K562 (cell line): ENCODE data around the gene PRRC2A. TPM values are rescaled to one million over a fixed set of nuclear protein-coding genes. Genes with fewer than 3 reads are reported as not detected.

Source experiments
- ATAC-seq: fragments of 200-7000 bp; cut with Tn5 transposase; 3 replicates; pipeline ENCODE4 v1.9.1; 2020; ENCODE audit warnings: moderate library complexity
- BruUV-seq: library from RNA; stranded (reverse); fragments of 400-500 nt; replicated peaks from 2 replicates; lab custom pipeline; 2021; lab: Mats Ljungman, UMichigan
- CTCF ChIA-PET: fragments of 300-600 bp; formaldehyde crosslinking; extraction: SDS; loops from one replicate; lab custom pipeline; 2021; ENCODE audit warnings: low intra/inter-chr PET ratio; lab: Yijun Ruan, JAX
- POLR2A ChIA-PET: fragments of 300-600, 350-650 bp; sonication (Branson Sonifier 250); formaldehyde crosslinking; extraction: SDS; loops from one replicate; lab custom pipeline; 2021; ENCODE audit warnings: antibody characterized with exemption, inconsistent platforms; lab: Yijun Ruan, JAX
- DNase-seq, 4 experiments: peaks; one replicate each; pipeline versions ENCODE4 v3.0.0 to v3.0.0-alpha.2; 2011 to 2018; ENCODE audit warnings: low spot score in 3 of 4, mixed read lengths in 3 of 4; ENCODE audit errors: extremely low read depth in 1 of 4
- FAIRE-seq: peaks from 2 replicates; lab custom pipeline; 2011; peaks lifted over from hg19 to GRCh38; lab: Jason Lieb, UNC
- H2AFZ ChIP-seq: 2 replicates; pipeline ENCODE4 v1.6.0; 2011; ENCODE audit warnings: low read depth, low read length, control low read depth, inconsistent platforms
- H3K27ac ChIP-seq: fragments of 200-600 bp; 3 replicates; pipeline ENCODE4 v1.8.0; 2011; ENCODE audit warnings: low read depth, mild to moderate bottlenecking, control low read depth, inconsistent platforms, low read length, moderate library complexity, mixed read lengths; ENCODE audit errors: extremely low read depth
- H3K27me3 ChIP-seq, 2 experiments: fragments of 300-600 bp in 1 of 2; 2 replicates in 1 of 2; 3 replicates in 1 of 2; pipeline versions ENCODE4 v1.6.0 to v1.8.0; 2011; ENCODE audit warnings: inconsistent platforms in 2 of 2, low read length in 2 of 2, mild to moderate bottlenecking in 1 of 2, mixed read lengths in 1 of 2, moderate library complexity in 1 of 2; ENCODE audit not compliant: control insufficient read depth in 2 of 2, insufficient read depth in 2 of 2
- H3K36me3 ChIP-seq: fragments of 300-600 bp; 3 replicates; pipeline ENCODE4 v1.8.0; 2011; ENCODE audit warnings: mild to moderate bottlenecking, low read length, inconsistent platforms; ENCODE audit not compliant: control insufficient read depth, insufficient read depth
- H3K4me1 ChIP-seq, 2 experiments: fragments of 200-600 bp in 1 of 2; replicated peaks in 1 of 2; 2 replicates in 1 of 2; 3 replicates in 1 of 2; pipeline versions ENCODE4 v1.5.1 to v1.8.0; 2011; ENCODE audit warnings: inconsistent platforms in 2 of 2, low read length in 2 of 2, mild to moderate bottlenecking in 1 of 2, mixed read lengths in 1 of 2, moderate library complexity in 1 of 2; ENCODE audit not compliant: control insufficient read depth in 2 of 2, insufficient read depth in 2 of 2
- H3K4me2 ChIP-seq: 2 replicates; pipeline ENCODE4 v1.6.1; 2011; ENCODE audit warnings: low read length, control low read depth, inconsistent platforms, mixed read lengths; ENCODE audit not compliant: insufficient read depth
- H3K4me3 ChIP-seq: fragments of 200-600 bp; sonication (generic), shearing (Covaris generic); 2 replicates; pipeline ENCODE4 v1.5.1; 2016; ENCODE audit warnings: control low read depth, inconsistent platforms
- H3K79me2 ChIP-seq: fragments of 200-600 bp; 3 replicates; pipeline ENCODE4 v1.8.0; 2011; ENCODE audit warnings: low read length, inconsistent platforms; ENCODE audit not compliant: control insufficient read depth, insufficient read depth
- H3K9ac ChIP-seq, 2 experiments: 2 replicates each; pipeline versions ENCODE4 v1.6.0 to v1.6.1; 2011; ENCODE audit warnings: low read depth in 2 of 2, low read length in 2 of 2, control low read depth in 1 of 2, inconsistent platforms in 1 of 2, mild to moderate bottlenecking in 1 of 2, mixed read lengths in 1 of 2; ENCODE audit not compliant: insufficient read depth in 1 of 2
- H3K9me1 ChIP-seq: one replicate; pipeline ENCODE4 v1.6.0; 2011; ENCODE audit warnings: inconsistent platforms, mild to moderate bottlenecking, low read length, moderate library complexity; ENCODE audit not compliant: control insufficient read depth, insufficient read depth
- H3K9me3 ChIP-seq: replicated peaks from 2 replicates; pipeline ENCODE4 v1.5.1; 2011; ENCODE audit warnings: low read depth, low read length, inconsistent platforms; ENCODE audit not compliant: control insufficient read depth, insufficient read depth
- H4K20me1 ChIP-seq: replicated peaks from 2 replicates; pipeline ENCODE4 v1.6.1; 2011; ENCODE audit warnings: low read length, inconsistent platforms, mixed read lengths; ENCODE audit not compliant: control insufficient read depth, insufficient read depth
- ARID4B ChIP-seq: sonication (generic); formaldehyde crosslinking; IDR thresholded peaks from 2 replicates; pipeline ENCODE4 v1.8.0; 2022; ENCODE audit warnings: mild to moderate bottlenecking, missing genetic modification reagents
- CREB1 ChIP-seq, 2 experiments: sonication (generic) in 1 of 2; formaldehyde crosslinking in 1 of 2; IDR thresholded peaks; 2 replicates each; pipeline versions ENCODE4 v1.6.1 to v1.8.0; 2012 to 2022; ENCODE audit warnings: inconsistent platforms in 1 of 2, mild to moderate bottlenecking in 1 of 2, missing genetic modification reagents in 1 of 2, moderate library complexity in 1 of 2
- KLF6 ChIP-seq: fragments of 250-450 bp; sonication (Bioruptor Pico); IDR thresholded peaks from 2 replicates; pipeline ENCODE4 v1.4.0; 2020; ENCODE audit warnings: mild to moderate bottlenecking, moderate library complexity, borderline replicate concordance
- MECOM ChIP-seq: fragments of 250-450 bp; sonication (Bioruptor Pico); IDR thresholded peaks from 2 replicates; pipeline ENCODE4 v1.8.0; 2022; ENCODE audit warnings: inconsistent platforms
- SMAD3 ChIP-seq: fragments of 450-650 bp; formaldehyde crosslinking; conservative IDR thresholded peaks from 2 replicates; pipeline ENCODE4 v1.4.0; 2020; ENCODE audit warnings: mild to moderate bottlenecking
- SREBF2 ChIP-seq: sonication (generic); formaldehyde crosslinking; IDR thresholded peaks from 2 replicates; pipeline ENCODE4 v1.4.0; 2020; ENCODE audit warnings: mild to moderate bottlenecking, missing genetic modification reagents
- U2AF2 ChIP-seq: fragments of 200-400 bp; formaldehyde crosslinking; optimal IDR thresholded peaks from 2 replicates; pipeline ENCODE3; 2017; ENCODE audit warnings: low read depth, mild to moderate bottlenecking, low read length
- ZFP30 ChIP-seq: fragments of 250-450 bp; sonication (Bioruptor Pico); IDR thresholded peaks from 2 replicates; pipeline ENCODE4 v1.8.0; 2022; ENCODE audit warnings: moderate library complexity, mild to moderate bottlenecking, inconsistent platforms, borderline replicate concordance
- ZFP91 ChIP-seq: sonication (generic); formaldehyde crosslinking; IDR thresholded peaks from 2 replicates; pipeline ENCODE4 v1.8.0; 2022; ENCODE audit warnings: mild to moderate bottlenecking, missing genetic modification reagents
- WGBS: fragments of 100-300 bp; shearing (Covaris generic); methylation state at CpG from one replicate; pipeline ENCODE4 v1.1.6; 2016; ENCODE audit warnings: low coverage, mixed read lengths; ENCODE audit not compliant: insufficient coverage; ENCODE audit errors: missing lambda C conversion rate; 5-methylcytosine and 5-hydroxymethylcytosine counted together
- in situ Hi-C: fragments of 300-500 bp; cut with MboI; formaldehyde crosslinking; loops from 4 replicates; pipeline ENCODE4 v1.15.0; 2018; ENCODE audit warnings: inconsistent platforms, mixed read lengths
- intact Hi-C: fragments of 100-400 bp; cut with micrococcal nuclease; formaldehyde crosslinking; loops from 2 replicates; pipeline ENCODE4 v1.14.2; 2022
- polyA plus RNA-seq, 8 experiments: library from polyadenylated mRNA; depleted of rRNA in 4 of 8; stranded (reverse) in 5 of 8; unstranded in 3 of 8; fragments of >200 nt; fragmentation: Nextera tagmentation in 2 of 8; fragmentation: Illumina TruSeq in 1 of 8; extraction: Ambion mirVana in 2 of 8; extraction: Trizol in 1 of 8; gene quantifications; 2 replicates each; pipeline versions ENCODE4 v1.2.1 to v1.2.3, GENCODE V29; 2011 to 2014; ENCODE audit warnings: inconsistent platforms in 1 of 8, missing spikeins in 1 of 8
- total RNA-seq, 7 experiments: library from RNA; depleted of rRNA in 6 of 7; stranded (reverse); fragments of >200 nt in 6 of 7; fragmentation: Illumina TruSeq in 2 of 7; extraction: Trizol in 2 of 7; gene quantifications; 2 replicates each; pipeline versions ENCODE4 v1.2.1 to v1.2.3, GENCODE V29; 2011 to 2021; ENCODE audit warnings: low replicate concordance in 1 of 7
- TF ChIP-seq, protein P1 (sequence below): fragments of 250-450 bp; sonication (Bioruptor Pico); IDR thresholded peaks from 2 replicates; pipeline ENCODE4 v1.8.0; 2022; ENCODE audit warnings: inconsistent platforms, mild to moderate bottlenecking, moderate library complexity, borderline replicate concordance

Gene PRRC2A
- total and polyA plus RNA-seq, 9 of the 15 experiments (the other 6 are each of a cell fraction or from before 2014, with no cell fraction given) = 1.0 to 332 (median 63.0) TPM

DNA sequence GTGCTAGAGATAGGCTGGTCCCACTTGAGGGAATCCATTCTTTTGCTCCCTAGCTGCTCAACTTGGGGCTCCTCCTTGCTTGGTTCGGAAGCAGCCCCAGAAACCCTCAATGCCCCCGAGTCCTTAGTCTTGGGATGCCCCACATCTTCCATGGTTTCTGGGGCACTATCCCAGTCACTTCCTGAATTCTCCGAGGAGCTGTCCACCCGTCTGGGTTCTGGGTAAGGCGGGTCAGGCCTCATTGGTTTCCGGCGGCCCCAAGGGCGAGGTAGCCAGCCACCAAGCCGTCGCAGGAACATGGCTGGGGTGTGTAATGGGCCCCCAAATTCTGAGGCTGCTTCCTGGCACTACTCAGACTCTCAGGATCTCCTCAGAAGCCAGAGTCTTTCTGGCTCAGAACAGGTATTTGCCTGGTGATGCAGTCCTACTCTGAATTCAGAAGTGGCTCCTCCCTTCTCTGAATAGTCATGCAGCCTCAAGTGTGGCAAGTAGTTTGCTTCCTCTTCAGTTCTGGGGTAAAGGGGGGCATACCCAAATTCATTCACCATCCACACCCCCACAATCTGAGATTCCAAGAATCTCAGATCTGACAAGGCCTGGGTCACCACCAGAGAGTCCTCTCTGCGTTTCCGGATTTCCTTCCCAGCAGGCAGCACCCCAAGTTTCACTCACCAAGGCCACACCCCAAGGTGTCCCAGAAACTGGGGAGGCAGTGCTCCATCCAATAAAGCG is 39.3 kb downstream of the PRRC2A start:
- 2% methylated on average over 13 of the region's 13 CpGs for WGBS
- DNase-seq (peak in 2 of 4 experiments; percentile 59 to 69), ATAC-seq (peak; percentile 13), FAIRE-seq (peak; percentile 15)
- Histone ChIP-seq H3K27ac (peak overlapping the region; percentile 80), H3K9me1 (no peaks in the 10 kb centered on the region), H3K79me2 (peaks cover 82% of the 10 kb centered on the region), H3K9me3 (no peaks in the 10 kb centered on the region), H3K4me2 (peak overlapping the region; percentile 98), H3K4me1 (peaks cover 47 to 65% of the 10 kb centered on the region in 2 experiments), H3K9ac (peak overlapping the region; percentile 80 to 93), H2AFZ (peak overlapping the region; percentile 41), H3K4me3 (peak overlapping the region; percentile 52), H3K36me3 (peaks cover 66% of the 10 kb centered on the region), H4K20me1 (peaks cover 8% of the 10 kb centered on the region; the same call in 1 of the 2 replicates), H3K27me3 (no peaks in the 10 kb centered on the region)
- ChIA-PET CTCF (no interaction called here), POLR2A (interaction anchor here (0.6 to 9.8 kb wide), 40 partner anchors 7 to 1312 kb away, joined by 3 to 267 read pairs (median 4); partner anchors contain the start of genes ABHD16A, APOM, BAG6 and CLIC1)
- no TSS peak for BruUV-seq
- intact Hi-C loops (loop anchor here (1.0 to 10.0 kb wide), 2 partner anchors 8 to 515 kb away; partner anchors contain the start of genes AGPAT1, BAG6 and RNF5), in situ Hi-C loops (loop anchor here (5.0 kb wide), 2 partner anchors 113 to 202 kb away; partner anchors contain the start of genes ATP6V1G2, NEU1 and NFKBIL1)
- TF ChIP-seq SMAD3 (0 out of 2 replicates have a peak, but pooled peaks have one; percentile 5), U2AF2 (no peak), MECOM (CRISPR knock-in tag) (peak; percentile 3; the same call in 1 of the 2 replicates), CREB1 (IDR thresholded peaks at IDR 0.05) (no peak), CREB1 (CRISPR knock-in tag; IDR thresholded peaks at IDR 0.05) (peak; percentile 33; the same call in 1 of the 2 replicates), KLF6 (CRISPR knock-in tag) (peak; percentile 69; the same call in 1 of the 2 replicates), ARID4B (CRISPR knock-in tag) (peak; percentile 75; the same call in 1 of the 2 replicates), ZFP91 (CRISPR knock-in tag) (peak; percentile 59; the same call in 1 of the 2 replicates), SREBF2 (CRISPR knock-in tag) (0 out of 2 replicates have a peak, but pooled peaks have one; percentile 29), ZFP30 (CRISPR knock-in tag) (peak; percentile 76; the same call in 1 of the 2 replicates)
- TF ChIP-seq, protein P1, sequence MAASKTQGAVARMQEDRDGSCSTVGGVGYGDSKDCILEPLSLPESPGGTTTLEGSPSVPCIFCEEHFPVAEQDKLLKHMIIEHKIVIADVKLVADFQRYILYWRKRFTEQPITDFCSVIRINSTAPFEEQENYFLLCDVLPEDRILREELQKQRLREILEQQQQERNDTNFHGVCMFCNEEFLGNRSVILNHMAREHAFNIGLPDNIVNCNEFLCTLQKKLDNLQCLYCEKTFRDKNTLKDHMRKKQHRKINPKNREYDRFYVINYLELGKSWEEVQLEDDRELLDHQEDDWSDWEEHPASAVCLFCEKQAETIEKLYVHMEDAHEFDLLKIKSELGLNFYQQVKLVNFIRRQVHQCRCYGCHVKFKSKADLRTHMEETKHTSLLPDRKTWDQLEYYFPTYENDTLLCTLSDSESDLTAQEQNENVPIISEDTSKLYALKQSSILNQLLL = 0 out of 2 replicates have a peak, but pooled peaks have one; percentile 18
